Body of pancreas (tissue), 4 donors: ENCODE results near the gene SRSF9.

ENCODE experiments used
- CTCF ChIP-seq, 7 experiments: fragments of 450-650 bp in 4 of 7; fragments of 200-600 bp in 3 of 7; sonication (generic) in 3 of 7; IDR thresholded peaks; one replicate each; pipeline ENCODE4 v1.5.1; 2016 to 2019; ENCODE audit warnings: antibody characterized with exemption in 7 of 7
- POLR2A ChIP-seq, 3 donors: fragments of 450-650 bp; IDR thresholded peaks; one replicate each; pipeline ENCODE4 v1.6.1; 2016; ENCODE audit warnings: antibody characterized with exemption in 3 of 3, mild to moderate bottlenecking in 2 of 3

- TF ChIP-seq POLR2A (IDR thresholded peaks at IDR 0.05), result no peak
- no peak for TF ChIP-seq CTCF (IDR thresholded peaks at IDR 0.05)
Observed at GRCh38 chr12:120425797-120426196, 43.8 kb downstream of the SRSF9 start.
